Cardiac fibroblast (primary cell): Measurements from ENCODE around the gene DCN.

ENCODE experiments used
- DNase-seq, 2 donors: peaks; one replicate each; pipeline versions ENCODE4 v3.0.0 to v3.0.0-alpha.2; 2010; ENCODE audit warnings: low read depth in 2 of 2
- H3K4me3 ChIP-seq, 2 donors: replicated peaks in 1 of 2; 1 replicate in 1 of 2; 2 replicates in 1 of 2; pipeline ENCODE4 v1.5.1; 2011; ENCODE audit warnings: low read depth in 2 of 2, low read length in 2 of 2, mild to moderate bottlenecking in 2 of 2, moderate library complexity in 1 of 2
- TF ChIP-seq, protein P1 (sequence below): IDR thresholded peaks from one replicate; pipeline ENCODE4 v1.5.1; 2011; ENCODE audit warnings: low read depth, mild to moderate bottlenecking, low read length, inconsistent platforms

Gene DCN

DNA sequence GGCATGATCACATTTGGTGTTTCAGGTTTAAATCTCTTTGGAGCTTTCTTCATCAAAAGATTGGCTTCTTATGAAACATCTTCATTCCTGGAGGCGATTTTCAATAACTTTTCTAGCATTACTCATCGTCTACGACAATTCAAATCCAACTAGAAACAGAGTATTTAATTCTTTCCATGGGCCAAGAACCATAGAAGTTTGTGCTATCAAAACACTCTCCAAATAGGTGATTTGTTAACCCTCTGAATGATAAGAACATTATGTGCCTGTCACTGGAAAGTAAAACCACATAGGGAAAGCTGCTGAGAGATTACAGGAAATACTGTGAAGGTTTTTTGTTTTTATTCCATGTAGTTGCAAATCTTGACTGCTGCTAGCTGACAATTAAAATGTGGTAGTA is 6.9 kb upstream of the DCN start:
- H3K4me3 ChIP-seq: no peak overlapping the region
- TF ChIP-seq, protein P1, sequence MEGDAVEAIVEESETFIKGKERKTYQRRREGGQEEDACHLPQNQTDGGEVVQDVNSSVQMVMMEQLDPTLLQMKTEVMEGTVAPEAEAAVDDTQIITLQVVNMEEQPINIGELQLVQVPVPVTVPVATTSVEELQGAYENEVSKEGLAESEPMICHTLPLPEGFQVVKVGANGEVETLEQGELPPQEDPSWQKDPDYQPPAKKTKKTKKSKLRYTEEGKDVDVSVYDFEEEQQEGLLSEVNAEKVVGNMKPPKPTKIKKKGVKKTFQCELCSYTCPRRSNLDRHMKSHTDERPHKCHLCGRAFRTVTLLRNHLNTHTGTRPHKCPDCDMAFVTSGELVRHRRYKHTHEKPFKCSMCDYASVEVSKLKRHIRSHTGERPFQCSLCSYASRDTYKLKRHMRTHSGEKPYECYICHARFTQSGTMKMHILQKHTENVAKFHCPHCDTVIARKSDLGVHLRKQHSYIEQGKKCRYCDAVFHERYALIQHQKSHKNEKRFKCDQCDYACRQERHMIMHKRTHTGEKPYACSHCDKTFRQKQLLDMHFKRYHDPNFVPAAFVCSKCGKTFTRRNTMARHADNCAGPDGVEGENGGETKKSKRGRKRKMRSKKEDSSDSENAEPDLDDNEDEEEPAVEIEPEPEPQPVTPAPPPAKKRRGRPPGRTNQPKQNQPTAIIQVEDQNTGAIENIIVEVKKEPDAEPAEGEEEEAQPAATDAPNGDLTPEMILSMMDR: no peak
- peak; percentile 72 for DNase-seq

DNA sequence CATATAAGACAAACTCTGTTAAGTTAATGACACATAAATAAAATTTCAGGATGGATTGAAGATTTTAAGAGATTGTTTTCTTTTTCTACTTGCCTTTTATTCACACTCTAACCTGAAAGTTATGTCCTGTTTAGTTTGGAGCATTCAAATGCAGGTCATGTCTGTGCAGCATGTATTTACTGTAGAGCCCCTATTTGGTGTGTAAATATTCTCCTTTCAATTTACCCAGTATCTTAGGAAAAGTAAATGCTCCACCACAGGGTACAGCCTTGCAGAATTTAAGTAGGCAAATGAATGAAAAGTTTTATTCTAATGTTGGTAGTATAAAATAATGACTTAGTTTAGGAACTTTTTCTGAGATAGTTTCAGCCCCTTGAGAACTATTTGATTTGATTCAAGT is 6.2 kb upstream of the DCN start:
- TF ChIP-seq, protein P1: no peak
- H3K4me3 ChIP-seq: no peak overlapping the region
- no peak for DNase-seq

DNA sequence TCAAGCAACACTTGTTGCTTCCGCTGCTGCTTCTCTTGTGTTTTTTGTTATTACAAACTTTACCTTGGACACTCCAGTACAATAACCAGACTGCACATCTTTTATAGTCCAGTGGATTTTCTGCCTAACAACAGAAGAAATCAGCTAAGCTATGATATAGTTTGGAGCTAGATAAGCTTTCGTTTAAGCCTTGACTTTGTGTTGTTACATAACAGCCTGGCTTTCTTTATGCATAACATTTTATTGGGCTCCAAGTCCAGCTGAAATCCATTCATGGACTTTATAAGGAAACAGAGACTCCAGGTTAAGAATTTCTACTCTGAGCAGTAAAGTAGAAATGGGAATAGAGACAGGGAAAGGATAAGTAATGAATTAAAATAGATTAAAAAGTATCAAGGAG is 3.5 kb upstream of the DCN start:
- no peak for DNase-seq
- TF ChIP-seq, protein P1: no peak
- no peak overlapping the region for H3K4me3 ChIP-seq

- H3K4me3 ChIP-seq: no peak overlapping the region
- TF ChIP-seq, protein P1: no peak
- DNase-seq: no peak
These were observed 2.8 kb upstream of the DCN start for GRCh38 chr12:91185421-91185820.

- no peak for DNase-seq
- H3K4me3 ChIP-seq: no peak overlapping the region
- TF ChIP-seq, protein P1: no peak
These were observed 934 bp upstream of the DCN start for GRCh38 chr12:91183551-91183950.

DNA sequence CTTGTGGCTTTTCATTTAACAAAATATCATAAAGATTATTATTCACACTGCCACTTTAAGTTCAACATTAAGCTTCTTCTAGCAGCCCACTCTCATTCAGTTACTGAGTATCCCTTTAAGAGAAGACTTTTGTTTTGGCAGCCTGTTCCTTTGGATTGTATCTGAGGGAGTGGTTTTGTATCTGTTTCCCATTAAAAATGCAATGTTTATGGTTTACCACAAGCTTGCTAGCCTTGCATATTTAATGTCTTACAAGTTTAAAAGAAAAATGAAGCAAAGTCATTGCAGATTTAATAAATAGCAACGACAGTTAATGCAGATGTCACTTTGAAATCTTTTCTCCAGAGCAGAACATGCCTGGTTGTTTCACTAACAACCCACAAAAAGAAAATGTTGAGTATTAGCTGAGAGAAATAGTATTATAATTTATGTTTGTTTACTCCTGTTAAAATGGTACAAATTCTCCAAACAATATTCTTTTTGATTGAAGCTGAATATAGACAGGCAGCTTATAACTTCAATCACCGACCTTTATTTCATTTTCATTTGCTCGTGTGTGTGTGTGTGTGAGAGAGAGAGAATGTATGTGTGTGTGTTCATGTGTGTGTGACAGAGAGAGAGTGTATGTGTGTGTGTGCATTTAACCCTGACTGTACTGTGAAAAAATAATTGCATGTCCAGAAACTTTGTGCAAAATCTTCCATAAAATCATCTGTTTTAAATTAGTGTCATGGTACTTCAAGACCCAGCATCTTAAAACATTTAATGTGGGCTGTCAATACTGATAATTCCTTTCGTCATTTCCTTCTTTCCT is 1.8 kb downstream of the DCN start:
- peak; percentile 82 to 87 for DNase-seq
- peak overlapping the region; percentile 39 to 62 for H3K4me3 ChIP-seq
- TF ChIP-seq, protein P1: no peak
